ENCODE data around the gene L1CAM. TPM values are rescaled to one million over a fixed set of nuclear protein-coding genes. Genes with fewer than 3 reads are reported as not detected.

The L1CAM gene
- total RNA-seq, 1 donor from 2014 or later = 12.6 TPM

GRCh38 chrX:153897899-153898298 lies 11.9 kb upstream of the L1CAM start:
- no peaks in the 10 kb centered on the region for H3K36me3 Mint-ChIP-seq
- H3K4me1 Mint-ChIP-seq (ENCODE audit: unreplicated experiment) = no peaks in the 10 kb centered on the region
- H3K4me3 Mint-ChIP-seq = no peak overlapping the region
- H3K9me3 Mint-ChIP-seq = no peaks in the 10 kb centered on the region
- DNase-seq (ENCODE audit: extremely low spot score, unreplicated experiment) = no peak
- H3K27me3 Mint-ChIP-seq = peaks cover 3% of the 10 kb centered on the region
- TF ChIP-seq CTCF (conservative IDR thresholded peaks at IDR 0.05) = no peak
- H3K27ac Mint-ChIP-seq = no peak overlapping the region

GRCh38 chrX:153889123-153889522 lies 3.1 kb upstream of the L1CAM start:
- no peak for DNase-seq (ENCODE audit: extremely low spot score, unreplicated experiment)
- no peak for TF ChIP-seq CTCF (conservative IDR thresholded peaks at IDR 0.05)
- Mint-ChIP-seq H3K27ac (no peak overlapping the region), H3K4me3 (no peak overlapping the region), H3K36me3 (no peaks in the 10 kb centered on the region), H3K4me1 (ENCODE audit: unreplicated experiment) (no peaks in the 10 kb centered on the region), H3K27me3 (peaks cover 38% of the 10 kb centered on the region), H3K9me3 (no peaks in the 10 kb centered on the region)

GRCh38 chrX:153888344-153888743 lies 2.4 kb upstream of the L1CAM start:
- H3K36me3 Mint-ChIP-seq = no peaks in the 10 kb centered on the region
- DNase-seq (ENCODE audit: extremely low spot score, unreplicated experiment) = no peak
- no peak for TF ChIP-seq CTCF (conservative IDR thresholded peaks at IDR 0.05)
- no peak overlapping the region for H3K27ac Mint-ChIP-seq
- no peak overlapping the region for H3K4me3 Mint-ChIP-seq
- no peaks in the 10 kb centered on the region for H3K9me3 Mint-ChIP-seq
- peaks cover 44% of the 10 kb centered on the region for H3K27me3 Mint-ChIP-seq
- H3K4me1 Mint-ChIP-seq (ENCODE audit: unreplicated experiment) = no peaks in the 10 kb centered on the region

GRCh38 chrX:153887385-153887784 lies 1.4 kb upstream of the L1CAM start:
- no peaks in the 10 kb centered on the region for H3K36me3 Mint-ChIP-seq

GRCh38 chrX:153886915-153887314 lies 942 bp upstream of the L1CAM start:
- no peaks in the 10 kb centered on the region for H3K9me3 Mint-ChIP-seq
- H3K4me3 Mint-ChIP-seq = peak overlapping the region; percentile 58
- H3K27me3 Mint-ChIP-seq = peaks cover 44% of the 10 kb centered on the region
- DNase-seq (ENCODE audit: extremely low spot score, unreplicated experiment) = no peak
- no peak overlapping the region for H3K27ac Mint-ChIP-seq
- H3K4me1 Mint-ChIP-seq (ENCODE audit: unreplicated experiment) = no peaks in the 10 kb centered on the region
- TF ChIP-seq CTCF (conservative IDR thresholded peaks at IDR 0.05) = no peak
- H3K36me3 Mint-ChIP-seq = no peaks in the 10 kb centered on the region

More at GRCh38 chrX:153887385-153887784, 1.4 kb upstream of the L1CAM start:
- DNase-seq (ENCODE audit: extremely low spot score, unreplicated experiment) = no peak
- H3K4me3 Mint-ChIP-seq = no peak overlapping the region
- no peak for TF ChIP-seq CTCF (conservative IDR thresholded peaks at IDR 0.05)
- H3K27ac Mint-ChIP-seq = no peak overlapping the region
- no peaks in the 10 kb centered on the region for H3K9me3 Mint-ChIP-seq
- peaks cover 45% of the 10 kb centered on the region for H3K27me3 Mint-ChIP-seq
- no peaks in the 10 kb centered on the region for H3K4me1 Mint-ChIP-seq (ENCODE audit: unreplicated experiment)

GRCh38 chrX:153885208-153885787 lies 675 bp downstream of the L1CAM start:
- DNase-seq (ENCODE audit: extremely low spot score, unreplicated experiment) = no peak
- H3K9me3 Mint-ChIP-seq = no peaks in the 10 kb centered on the region
- no peaks in the 10 kb centered on the region for H3K36me3 Mint-ChIP-seq
- H3K27ac Mint-ChIP-seq = no peak overlapping the region
- H3K4me3 Mint-ChIP-seq = peak overlapping the region; percentile 54
- H3K27me3 Mint-ChIP-seq = peaks cover 44% of the 10 kb centered on the region
- no peak for TF ChIP-seq CTCF (conservative IDR thresholded peaks at IDR 0.05)
- no peaks in the 10 kb centered on the region for H3K4me1 Mint-ChIP-seq (ENCODE audit: unreplicated experiment)
